Smooth muscle cell (in vitro differentiated cells): ENCODE measurements around the gene NBL1. TPM values are rescaled to one million over a fixed set of nuclear protein-coding genes. Genes with fewer than 3 reads are reported as not detected.

Source experiments
- DNase-seq: peaks from one replicate; lab custom pipeline; 2025; ENCODE audit not compliant: unreplicated experiment; lab: John Stamatoyannopoulos, UW
- H2AFZ ChIP-seq: fragments of 200-600 bp; sonication (generic); 2 replicates; pipeline ENCODE4 v1.6.0; 2016; ENCODE audit warnings: antibody characterized with exemption, low read depth, mild to moderate bottlenecking
- H3F3A ChIP-seq: fragments of 200-600 bp; sonication (generic); 2 replicates; pipeline ENCODE4 v1.6.0; 2017; ENCODE audit warnings: antibody characterized with exemption, low read depth
- H3K27ac ChIP-seq: fragments of 200-600 bp; sonication (generic); 2 replicates; pipeline ENCODE4 v1.5.1; 2016; ENCODE audit warnings: low read depth, mild to moderate bottlenecking
- H3K27me3 ChIP-seq: fragments of 200-600 bp; sonication (generic); 2 replicates; pipeline ENCODE4 v1.6.1; 2016; ENCODE audit warnings: low read depth, mild to moderate bottlenecking
- H3K36me3 ChIP-seq: fragments of 200-600 bp; sonication (generic); 2 replicates; pipeline ENCODE4 v1.5.1; 2016; ENCODE audit warnings: low read depth
- H3K4me1 ChIP-seq: fragments of 200-600 bp; sonication (generic); 2 replicates; pipeline ENCODE4 v1.5.1; 2016; ENCODE audit warnings: low read depth
- H3K4me2 ChIP-seq: fragments of 200-600 bp; sonication (generic); 2 replicates; pipeline ENCODE4 v1.6.0; 2016; ENCODE audit warnings: mild to moderate bottlenecking
- H3K4me3 ChIP-seq: fragments of 200-600 bp; sonication (generic); 2 replicates; pipeline ENCODE4 v1.5.1; 2016; ENCODE audit warnings: mild to moderate bottlenecking
- H3K79me2 ChIP-seq: fragments of 200-600 bp; sonication (generic); 2 replicates; pipeline ENCODE4 v1.6.0; 2016; ENCODE audit warnings: low read depth, mild to moderate bottlenecking
- H3K9ac ChIP-seq: fragments of 200-600 bp; sonication (generic); 2 replicates; pipeline ENCODE4 v1.6.0; 2016; ENCODE audit warnings: low read depth
- H3K9me3 ChIP-seq: fragments of 200-600 bp; sonication (generic); replicated peaks from 2 replicates; pipeline ENCODE4 v1.5.1; 2016; ENCODE audit warnings: low read depth
- H4K20me1 ChIP-seq: fragments of 200-600 bp; sonication (generic); 2 replicates; pipeline ENCODE4 v1.6.0; 2016; ENCODE audit warnings: low read depth
- WGBS: methylation state at CpG from one replicate; pipeline ENCODE4 v1.1.7; 2016; ENCODE audit warnings: low lambda C conversion rate; 5-methylcytosine and 5-hydroxymethylcytosine counted together
- polyA plus RNA-seq: library from polyadenylated mRNA; unstranded; fragments of >200 nt; fragmentation: Nextera tagmentation; extraction: Ambion mirVana; gene quantifications from 2 replicates; pipeline ENCODE4 v1.2.1, GENCODE V29; 2016
- total RNA-seq: library from RNA; depleted of rRNA; stranded (reverse); fragments of >200 nt; gene quantifications from 2 replicates; pipeline ENCODE4 v1.2.3, GENCODE V29; 2014
- TF ChIP-seq, protein P1 (sequence below): fragments of 200-600 bp; sonication (generic); IDR thresholded peaks from 2 replicates; pipeline ENCODE4 v1.5.1; 2017; ENCODE audit warnings: borderline replicate concordance, mild to moderate bottlenecking, antibody characterized with exemption; ENCODE audit not compliant: insufficient read depth, poor library complexity, severe bottlenecking

NBL1 gene
- total and polyA plus RNA-seq, 2 experiments from 2014 or later, result 9.4 to 35.9 TPM

DNA sequence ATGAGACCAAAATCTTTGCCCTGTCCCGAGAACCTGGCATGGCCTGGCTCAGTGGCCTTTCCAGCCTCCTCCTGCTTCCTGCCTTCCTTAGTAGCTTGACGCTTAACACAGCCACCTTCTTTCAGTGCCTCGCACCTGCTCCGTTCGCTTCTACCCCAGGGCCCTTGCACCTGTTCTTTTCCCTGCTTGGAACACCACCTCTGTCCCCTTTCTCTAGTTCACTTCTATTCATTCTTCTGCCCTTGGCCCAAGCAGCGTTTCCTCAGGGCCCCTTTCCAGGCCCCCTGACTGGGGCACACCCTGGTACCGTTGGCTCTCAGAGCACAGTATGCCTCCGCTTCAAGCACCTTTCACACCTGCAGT lies 11.6 kb downstream of the NBL1 start:
- 96% methylated on average over 8 of the region's 8 CpGs for WGBS
- Histone ChIP-seq H3K79me2 (no peaks in the 10 kb centered on the region), H3K27ac (no peak overlapping the region), H3K4me3 (no peak overlapping the region), H3K27me3 (peaks cover 1% of the 10 kb centered on the region), H3K9ac (no peak overlapping the region), H3K4me1 (no peaks in the 10 kb centered on the region), H3K9me3 (no peaks in the 10 kb centered on the region), H2AFZ (no peak overlapping the region), H3F3A (no peaks in the 10 kb centered on the region), H4K20me1 (peaks cover 17% of the 10 kb centered on the region), H3K36me3 (no peaks in the 10 kb centered on the region), H3K4me2 (no peak overlapping the region)
- TF ChIP-seq, protein P1, sequence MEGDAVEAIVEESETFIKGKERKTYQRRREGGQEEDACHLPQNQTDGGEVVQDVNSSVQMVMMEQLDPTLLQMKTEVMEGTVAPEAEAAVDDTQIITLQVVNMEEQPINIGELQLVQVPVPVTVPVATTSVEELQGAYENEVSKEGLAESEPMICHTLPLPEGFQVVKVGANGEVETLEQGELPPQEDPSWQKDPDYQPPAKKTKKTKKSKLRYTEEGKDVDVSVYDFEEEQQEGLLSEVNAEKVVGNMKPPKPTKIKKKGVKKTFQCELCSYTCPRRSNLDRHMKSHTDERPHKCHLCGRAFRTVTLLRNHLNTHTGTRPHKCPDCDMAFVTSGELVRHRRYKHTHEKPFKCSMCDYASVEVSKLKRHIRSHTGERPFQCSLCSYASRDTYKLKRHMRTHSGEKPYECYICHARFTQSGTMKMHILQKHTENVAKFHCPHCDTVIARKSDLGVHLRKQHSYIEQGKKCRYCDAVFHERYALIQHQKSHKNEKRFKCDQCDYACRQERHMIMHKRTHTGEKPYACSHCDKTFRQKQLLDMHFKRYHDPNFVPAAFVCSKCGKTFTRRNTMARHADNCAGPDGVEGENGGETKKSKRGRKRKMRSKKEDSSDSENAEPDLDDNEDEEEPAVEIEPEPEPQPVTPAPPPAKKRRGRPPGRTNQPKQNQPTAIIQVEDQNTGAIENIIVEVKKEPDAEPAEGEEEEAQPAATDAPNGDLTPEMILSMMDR, result no peak
- no peak for DNase-seq

DNA sequence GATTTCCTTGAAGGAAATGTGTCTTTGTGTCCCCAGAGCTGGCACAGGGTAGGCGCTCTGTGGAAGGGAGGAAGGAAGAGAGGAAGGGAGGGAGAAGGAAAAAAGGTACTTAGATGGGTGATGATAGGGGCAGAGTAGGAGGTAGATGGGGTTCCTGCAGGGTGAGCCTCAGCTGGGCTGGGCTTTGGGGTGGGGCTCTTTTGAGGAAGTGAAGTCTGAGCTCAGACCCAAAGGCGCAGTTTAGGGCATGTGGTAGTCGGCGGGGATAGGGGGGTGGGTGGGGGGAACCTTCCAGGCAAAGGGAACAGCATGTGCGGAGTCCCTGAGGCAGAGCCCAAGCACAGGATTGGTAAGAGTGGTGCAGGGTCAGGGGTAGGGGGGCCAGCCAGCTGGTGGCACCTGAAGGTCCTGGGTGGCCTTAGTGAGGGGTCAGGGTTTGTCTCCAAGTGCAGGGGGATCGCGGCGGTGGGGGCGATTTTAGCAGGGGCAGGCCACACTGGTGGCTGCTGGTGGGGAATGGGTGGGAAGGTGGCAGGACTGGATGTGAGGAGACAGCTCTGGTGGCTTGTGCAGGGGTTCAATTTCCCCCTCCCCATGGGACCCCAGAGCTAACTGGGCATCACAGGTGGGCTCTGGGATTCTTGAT lies 12.1 kb downstream of the NBL1 start:
- Histone ChIP-seq H3K27me3 (peaks cover 4% of the 10 kb centered on the region), H3F3A (no peaks in the 10 kb centered on the region), H2AFZ (no peak overlapping the region), H3K4me3 (no peak overlapping the region), H3K36me3 (no peaks in the 10 kb centered on the region), H3K4me1 (no peaks in the 10 kb centered on the region), H3K9me3 (no peaks in the 10 kb centered on the region), H3K4me2 (no peak overlapping the region), H3K79me2 (no peaks in the 10 kb centered on the region), H3K27ac (no peak overlapping the region), H3K9ac (no peak overlapping the region), H4K20me1 (peaks cover 13% of the 10 kb centered on the region)
- 97% methylated on average over 7 of the region's 9 CpGs for WGBS
- TF ChIP-seq, protein P1, result no peak
- no peak for DNase-seq

DNA sequence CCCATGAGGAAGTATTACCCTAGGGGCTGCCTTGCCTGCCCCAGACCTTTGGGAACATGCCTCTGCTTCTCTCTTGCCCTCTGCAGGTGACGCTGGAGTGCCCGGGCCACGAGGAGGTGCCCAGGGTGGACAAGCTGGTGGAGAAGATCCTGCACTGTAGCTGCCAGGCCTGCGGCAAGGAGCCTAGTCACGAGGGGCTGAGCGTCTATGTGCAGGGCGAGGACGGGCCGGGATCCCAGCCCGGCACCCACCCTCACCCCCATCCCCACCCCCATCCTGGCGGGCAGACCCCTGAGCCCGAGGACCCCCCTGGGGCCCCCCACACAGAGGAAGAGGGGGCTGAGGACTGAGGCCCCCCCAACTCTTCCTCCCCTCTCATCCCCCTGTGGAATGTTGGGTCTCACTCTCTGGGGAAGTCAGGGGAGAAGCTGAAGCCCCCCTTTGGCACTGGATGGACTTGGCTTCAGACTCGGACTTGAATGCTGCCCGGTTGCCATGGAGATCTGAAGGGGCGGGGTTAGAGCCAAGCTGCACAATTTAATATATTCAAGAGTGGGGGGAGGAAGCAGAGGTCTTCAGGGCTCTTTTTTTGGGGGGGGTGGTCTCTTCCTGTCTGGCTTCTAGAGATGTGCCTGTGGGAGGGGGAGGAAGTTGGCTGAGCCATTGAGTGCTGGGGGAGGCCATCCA lies 12.8 kb downstream of the NBL1 start:
- Histone ChIP-seq H3K27ac (no peak overlapping the region), H3F3A (no peaks in the 10 kb centered on the region), H4K20me1 (peaks cover 10% of the 10 kb centered on the region), H3K27me3 (peaks cover 5% of the 10 kb centered on the region), H2AFZ (no peak overlapping the region), H3K9ac (no peak overlapping the region), H3K79me2 (no peaks in the 10 kb centered on the region), H3K9me3 (no peaks in the 10 kb centered on the region), H3K4me1 (no peaks in the 10 kb centered on the region), H3K36me3 (no peaks in the 10 kb centered on the region), H3K4me2 (no peak overlapping the region), H3K4me3 (no peak overlapping the region)
- TF ChIP-seq, protein P1, result no peak
- WGBS, result 92% methylated on average over 9 of the region's 15 CpGs
- DNase-seq, result no peak
